ENCODE results near the gene TEX30.

DNA sequence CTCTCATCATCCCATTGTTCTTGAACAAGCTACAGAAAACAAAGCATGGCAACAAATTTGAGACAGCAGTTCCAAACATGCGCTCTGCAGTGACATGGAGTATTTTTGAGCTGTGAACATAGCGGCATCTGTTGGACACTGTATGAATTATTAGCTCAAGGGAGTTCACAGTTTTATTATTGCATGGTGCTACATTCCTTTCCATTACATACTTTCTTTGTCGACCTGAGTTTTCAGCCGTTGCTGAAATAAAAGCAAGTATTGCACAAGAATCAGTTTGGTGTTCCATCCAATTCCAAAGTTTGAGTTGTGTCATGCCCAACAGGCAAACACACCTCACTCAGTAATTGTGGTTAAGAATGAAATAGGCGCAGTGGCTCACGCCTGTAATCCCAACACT lies 48.7 kb downstream of the TEX30 start:
- TF ChIP-seq EZH2 (optimal IDR thresholded peaks at IDR 0.05; ENCODE audit: low read depth, low read length) (no peak), CTCF (IDR thresholded peaks at IDR 0.05; ENCODE audit: low read length) (peak; percentile 6; the same call in 1 of the 2 replicates), EZH2phosphoT487 (IDR thresholded peaks at IDR 0.05; ENCODE audit: low read length) (no peak)

Data from MM.1S (cell line).